Nephron (organoid): ENCODE results near the gene ACAA1.

Experiments
- H3K27ac Mint-ChIP-seq, 3 experiments: 2 replicates each; pipeline ENCODE4 v1.8.0; 2020; ENCODE audit warnings: mixed read lengths in 3 of 3, mild to moderate bottlenecking in 2 of 3, moderate library complexity in 1 of 3
- H3K27me3 Mint-ChIP-seq: 2 replicates; pipeline ENCODE4 v1.8.0; 2021; ENCODE audit warnings: low read depth, mild to moderate bottlenecking, moderate library complexity, mixed read lengths
- H3K36me3 Mint-ChIP-seq: 2 replicates; pipeline ENCODE4 v1.8.0; 2020; ENCODE audit warnings: low read depth, mixed read lengths
- H3K4me1 Mint-ChIP-seq: 2 replicates; pipeline ENCODE4 v1.8.0; 2020; ENCODE audit warnings: mixed read lengths
- H3K4me3 Mint-ChIP-seq, 3 experiments: 2 replicates each; pipeline ENCODE4 v1.8.0; 2020; ENCODE audit warnings: mild to moderate bottlenecking in 3 of 3, mixed read lengths in 3 of 3, moderate library complexity in 2 of 3
- H3K9me3 Mint-ChIP-seq: 2 replicates; pipeline ENCODE4 v1.8.0; 2020; ENCODE audit warnings: mixed read lengths
- CTCF ChIP-seq, 3 experiments: fragments of 200-600 bp; sonication (generic); IDR thresholded peaks; one replicate each; pipeline ENCODE4 v1.5.0; 2021; ENCODE audit warnings: antibody characterized with exemption in 3 of 3; ENCODE audit not compliant: unreplicated experiment in 3 of 3

ACAA1 gene

GRCh38 chr3:38100498-38100897 is 36.4 kb downstream of the ACAA1 start:
- Mint-ChIP-seq H3K27me3 (peaks cover 7% of the 10 kb centered on the region), H3K4me3 (no peak overlapping the region), H3K4me1 (no peaks in the 10 kb centered on the region), H3K9me3 (peaks cover 9% of the 10 kb centered on the region), H3K36me3 (no peaks in the 10 kb centered on the region), H3K27ac (no peak overlapping the region)
- no peak for TF ChIP-seq CTCF (IDR thresholded peaks at IDR 0.05; ENCODE audit: unreplicated experiment in 3 of 3)

GRCh38 chr3:38099518-38099917 is 37.4 kb downstream of the ACAA1 start:
- H3K27ac Mint-ChIP-seq, result no peak overlapping the region
- H3K27me3 Mint-ChIP-seq, result peaks cover 8% of the 10 kb centered on the region
- H3K36me3 Mint-ChIP-seq, result no peaks in the 10 kb centered on the region
- H3K4me3 Mint-ChIP-seq, result no peak overlapping the region
- TF ChIP-seq CTCF (IDR thresholded peaks at IDR 0.05; ENCODE audit: unreplicated experiment in 3 of 3), result no peak
- H3K4me1 Mint-ChIP-seq, result no peaks in the 10 kb centered on the region
- H3K9me3 Mint-ChIP-seq, result peaks cover 4% of the 10 kb centered on the region

- Mint-ChIP-seq H3K27ac (no peak overlapping the region), H3K4me3 (no peak overlapping the region), H3K27me3 (peaks cover 11% of the 10 kb centered on the region), H3K9me3 (no peaks in the 10 kb centered on the region), H3K36me3 (no peaks in the 10 kb centered on the region), H3K4me1 (no peaks in the 10 kb centered on the region)
- no peak for TF ChIP-seq CTCF (IDR thresholded peaks at IDR 0.05; ENCODE audit: unreplicated experiment in 3 of 3)
These were observed 38.6 kb downstream of the ACAA1 start for GRCh38 chr3:38098376-38098723.

DNA sequence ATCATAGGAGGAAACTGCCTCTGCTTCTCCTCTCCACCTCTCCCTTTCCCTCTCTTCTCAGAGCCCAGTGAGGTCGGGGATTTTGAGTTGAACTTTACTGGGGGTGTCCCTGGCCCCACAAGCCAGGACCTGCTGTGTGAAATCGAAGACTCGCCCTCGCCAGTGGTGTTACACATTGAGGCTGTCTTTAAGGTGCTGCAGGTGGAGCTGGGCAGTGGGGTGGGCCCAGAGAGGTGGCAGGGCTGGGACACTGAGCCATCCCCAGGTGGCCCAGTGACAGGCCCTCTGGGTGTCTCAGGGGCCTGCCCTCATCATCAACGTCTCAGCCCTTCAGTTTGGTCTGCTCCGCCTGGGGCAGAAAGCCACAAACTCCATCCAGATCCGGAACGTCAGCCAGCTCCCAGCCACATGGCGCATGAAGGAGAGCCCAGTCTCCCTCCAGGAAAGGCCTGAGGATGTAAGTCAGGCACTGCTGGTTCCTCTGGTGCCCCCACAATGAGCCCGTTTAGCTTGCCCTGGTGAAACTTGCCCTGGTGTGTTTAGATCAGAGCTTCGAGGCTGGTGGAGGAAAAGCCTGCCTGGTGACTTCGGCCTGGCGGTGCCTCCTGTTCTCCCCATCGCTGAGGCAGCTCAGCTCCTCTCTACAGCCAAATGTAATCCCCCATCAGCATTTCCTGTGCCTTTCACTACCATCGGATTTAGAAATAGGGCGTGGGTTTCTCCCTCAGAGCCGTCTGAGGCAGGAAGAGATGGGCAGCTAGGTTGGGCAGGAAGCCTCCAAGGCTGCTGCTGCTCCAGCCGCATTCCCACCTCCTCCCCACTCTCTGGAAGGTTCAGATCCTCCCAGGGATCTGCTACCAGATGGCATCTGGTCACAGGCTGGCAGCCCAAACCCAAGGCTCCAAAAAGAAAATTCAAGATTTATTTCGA is 39.2 kb downstream of the ACAA1 start:
- Mint-ChIP-seq H3K9me3 (no peaks in the 10 kb centered on the region), H3K36me3 (no peaks in the 10 kb centered on the region), H3K4me3 (no peak overlapping the region), H3K27ac (no peak overlapping the region), H3K27me3 (peaks cover 13% of the 10 kb centered on the region), H3K4me1 (no peaks in the 10 kb centered on the region)
- TF ChIP-seq CTCF (IDR thresholded peaks at IDR 0.05; ENCODE audit: unreplicated experiment in 3 of 3), result no peak

DNA sequence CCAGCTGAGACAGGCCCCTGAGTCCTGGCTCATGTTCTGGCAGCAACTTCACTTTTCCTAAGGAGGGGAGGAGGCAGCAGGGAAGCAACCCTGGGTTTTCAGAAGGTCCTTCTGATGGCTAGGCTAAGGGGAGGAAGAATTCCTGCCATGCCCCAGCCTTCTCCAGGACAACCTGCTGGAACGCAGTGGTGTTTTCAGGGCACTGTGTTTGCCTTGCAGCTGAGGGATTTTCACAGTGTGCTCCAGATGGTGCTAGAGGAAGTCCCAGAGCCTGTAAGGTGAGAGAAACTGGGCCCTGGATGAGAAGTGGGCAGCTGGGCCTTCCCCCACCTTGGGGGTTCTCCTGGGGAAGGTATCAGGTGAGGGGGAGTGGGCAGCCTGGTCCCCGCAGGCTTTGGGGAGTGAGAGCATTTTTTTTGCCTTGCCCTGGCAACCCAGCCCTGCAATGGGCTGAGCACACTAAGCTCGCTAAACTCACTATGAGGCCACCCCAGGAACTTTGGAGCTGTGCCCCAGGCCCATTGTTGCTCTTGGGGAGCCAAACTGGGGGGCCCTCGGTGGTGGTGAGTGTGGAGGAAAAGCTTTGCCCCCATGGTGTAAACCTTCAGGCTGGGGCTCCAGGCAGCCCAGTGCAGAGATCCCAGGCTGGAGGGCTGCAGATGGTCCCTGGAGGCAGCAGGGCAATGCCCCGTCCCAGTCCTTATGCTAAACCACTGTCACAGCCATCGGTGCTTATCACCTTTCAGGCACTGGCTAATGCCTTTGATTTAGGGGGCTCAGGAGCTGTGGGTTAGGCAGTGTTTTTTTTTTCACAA is 41.1 kb downstream of the ACAA1 start:
- H3K27ac Mint-ChIP-seq, result no peak overlapping the region
- no peaks in the 10 kb centered on the region for H3K4me1 Mint-ChIP-seq
- H3K4me3 Mint-ChIP-seq, result no peak overlapping the region
- H3K27me3 Mint-ChIP-seq, result peaks cover 23% of the 10 kb centered on the region
- no peaks in the 10 kb centered on the region for H3K36me3 Mint-ChIP-seq
- H3K9me3 Mint-ChIP-seq, result no peaks in the 10 kb centered on the region
- TF ChIP-seq CTCF (IDR thresholded peaks at IDR 0.05; ENCODE audit: unreplicated experiment in 3 of 3), result no peak
